Measurements from ENCODE around the gene JARID2. TPM values are rescaled to one million over a fixed set of nuclear protein-coding genes. Genes with fewer than 3 reads are reported as not detected.

JARID2 gene
- total and polyA plus RNA-seq, 9 of the 15 experiments (the other 6 are each of a cell fraction or from before 2014, with no cell fraction given) = 5.0 to 29.0 (median 15.6) TPM

DNA sequence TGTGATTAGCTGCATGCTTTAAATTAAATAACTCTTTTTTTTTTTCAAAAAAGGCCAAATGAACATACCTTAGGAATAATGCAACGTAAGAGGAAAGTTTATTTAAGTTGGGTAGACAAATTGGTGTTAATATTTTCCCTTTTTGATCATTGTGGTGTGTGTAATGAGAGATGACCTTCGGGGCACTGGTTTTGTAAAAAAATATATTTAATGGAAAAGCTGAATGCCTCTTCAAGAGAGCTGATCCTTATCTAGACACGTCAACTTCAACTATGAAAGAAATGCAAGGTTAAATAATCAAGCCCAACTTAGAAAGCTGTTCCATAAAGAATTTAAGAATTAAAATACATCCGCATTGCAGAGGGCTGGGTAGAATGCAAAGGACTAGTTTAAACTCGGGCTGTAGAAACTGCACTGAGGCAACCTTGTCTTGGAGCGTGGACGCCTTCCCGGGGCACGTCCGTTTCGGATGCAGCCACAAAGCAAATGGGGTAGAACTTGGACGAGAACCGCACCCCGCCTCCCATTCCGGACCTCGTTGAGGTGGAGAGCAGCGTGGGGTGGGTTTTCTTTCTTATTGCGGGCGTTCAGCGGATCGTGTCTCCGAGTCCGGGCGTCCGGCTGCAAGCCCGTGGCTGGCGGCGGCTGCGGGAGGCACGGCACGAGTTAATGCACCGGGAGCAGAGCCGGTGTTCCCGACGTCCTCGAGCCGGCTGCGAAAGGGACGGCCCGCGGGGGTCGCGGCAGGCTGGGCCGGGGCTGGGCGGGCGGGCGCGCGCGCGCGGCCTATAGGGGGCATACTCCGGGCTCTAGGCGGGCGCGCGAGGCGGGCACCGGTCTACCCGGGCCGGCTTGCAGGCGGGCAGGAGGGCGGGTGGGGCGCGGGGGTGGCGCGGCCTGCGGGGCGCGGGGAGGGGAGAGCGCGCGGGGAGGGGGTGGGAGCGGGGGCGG lies 1.9 kb downstream of the JARID2 start (continued):
- TF ChIP-seq, protein P1, sequence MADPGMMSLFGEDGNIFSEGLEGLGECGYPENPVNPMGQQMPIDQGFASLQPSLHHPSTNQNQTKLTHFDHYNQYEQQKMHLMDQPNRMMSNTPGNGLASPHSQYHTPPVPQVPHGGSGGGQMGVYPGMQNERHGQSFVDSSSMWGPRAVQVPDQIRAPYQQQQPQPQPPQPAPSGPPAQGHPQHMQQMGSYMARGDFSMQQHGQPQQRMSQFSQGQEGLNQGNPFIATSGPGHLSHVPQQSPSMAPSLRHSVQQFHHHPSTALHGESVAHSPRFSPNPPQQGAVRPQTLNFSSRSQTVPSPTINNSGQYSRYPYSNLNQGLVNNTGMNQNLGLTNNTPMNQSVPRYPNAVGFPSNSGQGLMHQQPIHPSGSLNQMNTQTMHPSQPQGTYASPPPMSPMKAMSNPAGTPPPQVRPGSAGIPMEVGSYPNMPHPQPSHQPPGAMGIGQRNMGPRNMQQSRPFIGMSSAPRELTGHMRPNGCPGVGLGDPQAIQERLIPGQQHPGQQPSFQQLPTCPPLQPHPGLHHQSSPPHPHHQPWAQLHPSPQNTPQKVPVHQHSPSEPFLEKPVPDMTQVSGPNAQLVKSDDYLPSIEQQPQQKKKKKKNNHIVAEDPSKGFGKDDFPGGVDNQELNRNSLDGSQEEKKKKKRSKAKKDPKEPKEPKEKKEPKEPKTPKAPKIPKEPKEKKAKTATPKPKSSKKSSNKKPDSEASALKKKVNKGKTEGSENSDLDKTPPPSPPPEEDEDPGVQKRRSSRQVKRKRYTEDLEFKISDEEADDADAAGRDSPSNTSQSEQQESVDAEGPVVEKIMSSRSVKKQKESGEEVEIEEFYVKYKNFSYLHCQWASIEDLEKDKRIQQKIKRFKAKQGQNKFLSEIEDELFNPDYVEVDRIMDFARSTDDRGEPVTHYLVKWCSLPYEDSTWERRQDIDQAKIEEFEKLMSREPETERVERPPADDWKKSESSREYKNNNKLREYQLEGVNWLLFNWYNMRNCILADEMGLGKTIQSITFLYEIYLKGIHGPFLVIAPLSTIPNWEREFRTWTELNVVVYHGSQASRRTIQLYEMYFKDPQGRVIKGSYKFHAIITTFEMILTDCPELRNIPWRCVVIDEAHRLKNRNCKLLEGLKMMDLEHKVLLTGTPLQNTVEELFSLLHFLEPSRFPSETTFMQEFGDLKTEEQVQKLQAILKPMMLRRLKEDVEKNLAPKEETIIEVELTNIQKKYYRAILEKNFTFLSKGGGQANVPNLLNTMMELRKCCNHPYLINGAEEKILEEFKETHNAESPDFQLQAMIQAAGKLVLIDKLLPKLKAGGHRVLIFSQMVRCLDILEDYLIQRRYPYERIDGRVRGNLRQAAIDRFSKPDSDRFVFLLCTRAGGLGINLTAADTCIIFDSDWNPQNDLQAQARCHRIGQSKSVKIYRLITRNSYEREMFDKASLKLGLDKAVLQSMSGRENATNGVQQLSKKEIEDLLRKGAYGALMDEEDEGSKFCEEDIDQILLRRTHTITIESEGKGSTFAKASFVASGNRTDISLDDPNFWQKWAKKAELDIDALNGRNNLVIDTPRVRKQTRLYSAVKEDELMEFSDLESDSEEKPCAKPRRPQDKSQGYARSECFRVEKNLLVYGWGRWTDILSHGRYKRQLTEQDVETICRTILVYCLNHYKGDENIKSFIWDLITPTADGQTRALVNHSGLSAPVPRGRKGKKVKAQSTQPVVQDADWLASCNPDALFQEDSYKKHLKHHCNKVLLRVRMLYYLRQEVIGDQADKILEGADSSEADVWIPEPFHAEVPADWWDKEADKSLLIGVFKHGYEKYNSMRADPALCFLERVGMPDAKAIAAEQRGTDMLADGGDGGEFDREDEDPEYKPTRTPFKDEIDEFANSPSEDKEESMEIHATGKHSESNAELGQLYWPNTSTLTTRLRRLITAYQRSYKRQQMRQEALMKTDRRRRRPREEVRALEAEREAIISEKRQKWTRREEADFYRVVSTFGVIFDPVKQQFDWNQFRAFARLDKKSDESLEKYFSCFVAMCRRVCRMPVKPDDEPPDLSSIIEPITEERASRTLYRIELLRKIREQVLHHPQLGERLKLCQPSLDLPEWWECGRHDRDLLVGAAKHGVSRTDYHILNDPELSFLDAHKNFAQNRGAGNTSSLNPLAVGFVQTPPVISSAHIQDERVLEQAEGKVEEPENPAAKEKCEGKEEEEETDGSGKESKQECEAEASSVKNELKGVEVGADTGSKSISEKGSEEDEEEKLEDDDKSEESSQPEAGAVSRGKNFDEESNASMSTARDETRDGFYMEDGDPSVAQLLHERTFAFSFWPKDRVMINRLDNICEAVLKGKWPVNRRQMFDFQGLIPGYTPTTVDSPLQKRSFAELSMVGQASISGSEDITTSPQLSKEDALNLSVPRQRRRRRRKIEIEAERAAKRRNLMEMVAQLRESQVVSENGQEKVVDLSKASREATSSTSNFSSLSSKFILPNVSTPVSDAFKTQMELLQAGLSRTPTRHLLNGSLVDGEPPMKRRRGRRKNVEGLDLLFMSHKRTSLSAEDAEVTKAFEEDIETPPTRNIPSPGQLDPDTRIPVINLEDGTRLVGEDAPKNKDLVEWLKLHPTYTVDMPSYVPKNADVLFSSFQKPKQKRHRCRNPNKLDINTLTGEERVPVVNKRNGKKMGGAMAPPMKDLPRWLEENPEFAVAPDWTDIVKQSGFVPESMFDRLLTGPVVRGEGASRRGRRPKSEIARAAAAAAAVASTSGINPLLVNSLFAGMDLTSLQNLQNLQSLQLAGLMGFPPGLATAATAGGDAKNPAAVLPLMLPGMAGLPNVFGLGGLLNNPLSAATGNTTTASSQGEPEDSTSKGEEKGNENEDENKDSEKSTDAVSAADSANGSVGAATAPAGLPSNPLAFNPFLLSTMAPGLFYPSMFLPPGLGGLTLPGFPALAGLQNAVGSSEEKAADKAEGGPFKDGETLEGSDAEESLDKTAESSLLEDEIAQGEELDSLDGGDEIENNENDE (IDR thresholded peaks at IDR 0.05; ENCODE audit: low read depth, low read length) = no peak
- peak; percentile 31; the same call in 1 of the 2 replicates for TF ChIP-seq SMARCE1 (IDR thresholded peaks at IDR 0.05)
- TF ChIP-seq YY1 (IDR thresholded peaks at IDR 0.05; ENCODE audit: borderline replicate concordance in 1 of 3, control insufficient read depth in 1 of 3, extremely low read depth in 1 of 3, insufficient read depth in 3 of 3, insufficient read length in 1 of 3, insufficient replicate concordance in 2 of 3, low read depth in 1 of 3, low read length in 2 of 3) = peak in 1 of 3 experiments; percentile 57
- 0 out of 2 replicates have a peak, but pooled peaks have one; percentile 11 for TF ChIP-seq SOX6 (IDR thresholded peaks at IDR 0.05)
- no peak for TF ChIP-seq ATF1 (CRISPR knock-in tag; IDR thresholded peaks at IDR 0.05)
- TF ChIP-seq ATF1 (tag; IDR thresholded peaks at IDR 0.05) = 0 out of 2 replicates have a peak, but pooled peaks have one; percentile 12
- TF ChIP-seq, protein P2, sequence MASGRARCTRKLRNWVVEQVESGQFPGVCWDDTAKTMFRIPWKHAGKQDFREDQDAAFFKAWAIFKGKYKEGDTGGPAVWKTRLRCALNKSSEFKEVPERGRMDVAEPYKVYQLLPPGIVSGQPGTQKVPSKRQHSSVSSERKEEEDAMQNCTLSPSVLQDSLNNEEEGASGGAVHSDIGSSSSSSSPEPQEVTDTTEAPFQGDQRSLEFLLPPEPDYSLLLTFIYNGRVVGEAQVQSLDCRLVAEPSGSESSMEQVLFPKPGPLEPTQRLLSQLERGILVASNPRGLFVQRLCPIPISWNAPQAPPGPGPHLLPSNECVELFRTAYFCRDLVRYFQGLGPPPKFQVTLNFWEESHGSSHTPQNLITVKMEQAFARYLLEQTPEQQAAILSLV (tag; IDR thresholded peaks at IDR 0.05) = no peak
- TF ChIP-seq TARDBP (IDR thresholded peaks at IDR 0.05) = no peak
- no peak for TF ChIP-seq NCOR1 (IDR thresholded peaks at IDR 0.05)
- TF ChIP-seq RBM17 (IDR thresholded peaks at IDR 0.05; ENCODE audit: borderline replicate concordance, low read depth, low read length) = no peak
- no peak for TF ChIP-seq JUND (IDR thresholded peaks at IDR 0.05; ENCODE audit: borderline replicate concordance, low read depth, low read length)
- no peak; the same call in 2 of the 3 replicates for TF ChIP-seq JUND (tag; IDR thresholded peaks at IDR 0.05; ENCODE audit: borderline replicate concordance, low read depth, low read length)

Data from K562 (cell line).